PC-9 (cell line): ENCODE results near the gene SPIB.

Experiments
- EZH2 ChIP-seq: fragments of 200-600 bp; sonication (generic); IDR thresholded peaks from 2 replicates; pipeline ENCODE4 v1.8.0; 2017; ENCODE audit warnings: antibody characterized with exemption, low read depth
- TF ChIP-seq, protein P1 (sequence below): fragments of 200-600 bp; sonication (generic); conservative IDR thresholded peaks from 2 replicates; pipeline ENCODE4 v1.6.1; 2017; ENCODE audit warnings: mixed run types, antibody characterized with exemption, mild to moderate bottlenecking, moderate library complexity

DNA sequence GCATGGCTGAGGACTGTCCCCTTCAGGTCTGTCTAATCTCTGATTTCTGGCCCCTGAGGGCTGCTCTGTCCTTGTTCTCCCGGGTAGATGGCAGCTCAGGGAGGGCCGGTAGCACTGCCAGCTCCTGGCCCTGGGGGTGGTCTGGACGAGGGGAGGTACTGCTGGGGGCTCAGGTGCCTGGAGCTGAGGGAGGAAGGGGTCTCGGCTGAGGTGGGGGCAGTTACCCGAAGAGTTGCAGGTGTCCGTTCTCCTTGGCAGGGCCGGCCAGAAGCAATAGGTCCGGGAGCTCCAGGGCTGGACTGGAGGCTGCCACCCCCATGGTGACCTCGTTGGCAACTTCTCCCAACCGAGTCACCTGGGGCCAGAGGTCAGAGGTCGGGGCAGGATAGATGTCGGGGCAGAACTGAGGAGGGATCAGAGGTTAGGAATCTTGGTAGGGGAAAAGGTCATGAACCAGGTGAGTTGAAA lies 56.4 kb downstream of the SPIB start:
- TF ChIP-seq EZH2, result no peak
- TF ChIP-seq, protein P1, sequence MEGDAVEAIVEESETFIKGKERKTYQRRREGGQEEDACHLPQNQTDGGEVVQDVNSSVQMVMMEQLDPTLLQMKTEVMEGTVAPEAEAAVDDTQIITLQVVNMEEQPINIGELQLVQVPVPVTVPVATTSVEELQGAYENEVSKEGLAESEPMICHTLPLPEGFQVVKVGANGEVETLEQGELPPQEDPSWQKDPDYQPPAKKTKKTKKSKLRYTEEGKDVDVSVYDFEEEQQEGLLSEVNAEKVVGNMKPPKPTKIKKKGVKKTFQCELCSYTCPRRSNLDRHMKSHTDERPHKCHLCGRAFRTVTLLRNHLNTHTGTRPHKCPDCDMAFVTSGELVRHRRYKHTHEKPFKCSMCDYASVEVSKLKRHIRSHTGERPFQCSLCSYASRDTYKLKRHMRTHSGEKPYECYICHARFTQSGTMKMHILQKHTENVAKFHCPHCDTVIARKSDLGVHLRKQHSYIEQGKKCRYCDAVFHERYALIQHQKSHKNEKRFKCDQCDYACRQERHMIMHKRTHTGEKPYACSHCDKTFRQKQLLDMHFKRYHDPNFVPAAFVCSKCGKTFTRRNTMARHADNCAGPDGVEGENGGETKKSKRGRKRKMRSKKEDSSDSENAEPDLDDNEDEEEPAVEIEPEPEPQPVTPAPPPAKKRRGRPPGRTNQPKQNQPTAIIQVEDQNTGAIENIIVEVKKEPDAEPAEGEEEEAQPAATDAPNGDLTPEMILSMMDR, result no peak
